ENCODE results near the gene SPRR3.

SPRR3 gene

DNA sequence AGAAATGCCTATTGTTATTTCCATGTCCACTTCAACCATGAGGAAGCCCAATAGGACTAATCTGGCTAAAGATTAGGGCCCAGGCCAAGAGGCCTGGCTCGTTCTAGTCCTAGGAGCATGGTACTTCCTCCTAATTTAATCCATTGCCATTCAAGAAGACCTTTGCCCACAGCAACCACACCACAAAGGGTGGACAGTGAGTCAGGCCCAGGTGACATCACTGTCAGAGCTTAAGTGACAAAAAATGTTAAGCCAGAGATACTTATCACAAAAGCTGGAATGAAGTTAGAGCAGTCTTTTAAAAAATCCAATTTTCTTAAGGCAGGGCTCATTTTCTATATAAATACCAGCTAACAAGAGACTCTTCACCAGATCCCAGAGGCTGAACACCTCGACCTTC is at the start of gene SPRR3:
Gene SPRR3, plus strand, starts transcription at position 368 of the 400 bp plus-strand sequence. CDS start 1,272 bp downstream, outside the sequence.
- Mint-ChIP-seq H3K27me3 (peaks cover 26 to 42% of the 10 kb centered on the region in 2 donors), H3K9me3 (no peaks in the 10 kb centered on the region), H3K27ac (no peak within 1 kb of the TSS), H3K36me3 (no peaks in the 10 kb centered on the region), H3K4me1 (peaks cover 0 to 3% of the 10 kb centered on the region in 2 donors), H3K4me3 (no peak within 1 kb of the TSS)
- no peak for ATAC-seq (replicated peaks)
- no peak for DNase-seq

DNA sequence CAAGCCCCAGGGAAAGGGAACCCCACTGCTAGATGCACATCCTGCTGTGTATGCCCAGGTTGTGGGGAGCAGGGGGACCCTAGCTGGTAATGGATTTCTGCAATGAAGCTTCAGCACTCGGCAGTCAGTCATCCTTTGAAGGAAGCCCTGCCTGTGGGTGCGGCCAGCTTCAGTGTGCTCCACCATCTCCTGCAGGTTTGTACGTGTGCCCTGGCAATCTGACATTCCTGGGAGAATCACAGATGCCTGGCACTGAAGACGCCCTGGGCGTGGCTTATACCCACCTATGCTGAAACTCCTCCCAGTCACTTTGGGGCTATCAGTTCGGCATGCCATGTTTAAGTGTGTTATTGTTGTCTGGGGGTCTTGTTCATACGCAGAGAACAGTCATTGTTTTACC is 47.8 kb upstream of the SPRR3 start:
- Mint-ChIP-seq H3K4me3 (no peak overlapping the region), H3K36me3 (no peaks in the 10 kb centered on the region), H3K9me3 (no peaks in the 10 kb centered on the region), H3K4me1 (no peaks in the 10 kb centered on the region), H3K27me3 (peaks cover 10 to 27% of the 10 kb centered on the region in 2 donors), H3K27ac (no peak overlapping the region)
- no peak for ATAC-seq (replicated peaks)
- DNase-seq = no peak

DNA sequence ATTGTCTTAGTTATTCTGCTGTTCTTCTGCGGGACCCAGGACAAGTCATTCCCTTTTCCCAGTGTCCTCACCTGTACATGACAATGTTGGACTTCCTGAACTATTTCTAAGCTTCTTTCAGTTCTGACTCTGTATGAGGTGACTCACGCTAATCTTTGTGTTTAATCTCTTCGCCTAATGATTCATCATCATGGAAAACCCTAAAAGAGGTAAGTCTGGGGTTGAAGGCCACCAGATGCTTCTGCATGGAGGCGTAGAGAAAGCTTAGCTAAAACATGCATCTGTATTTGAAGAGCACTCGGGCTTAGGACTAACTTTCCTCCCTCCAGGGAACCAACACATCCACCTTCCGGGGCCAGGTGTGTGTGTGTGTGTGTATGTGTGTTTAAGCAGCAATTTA is 47.1 kb upstream of the SPRR3 start:
- Mint-ChIP-seq H3K4me3 (no peak overlapping the region), H3K9me3 (no peaks in the 10 kb centered on the region), H3K36me3 (no peaks in the 10 kb centered on the region), H3K4me1 (no peaks in the 10 kb centered on the region), H3K27me3 (peaks cover 10 to 27% of the 10 kb centered on the region in 2 donors), H3K27ac (no peak overlapping the region)
- ATAC-seq (replicated peaks) (no peak), DNase-seq (no peak)

DNA sequence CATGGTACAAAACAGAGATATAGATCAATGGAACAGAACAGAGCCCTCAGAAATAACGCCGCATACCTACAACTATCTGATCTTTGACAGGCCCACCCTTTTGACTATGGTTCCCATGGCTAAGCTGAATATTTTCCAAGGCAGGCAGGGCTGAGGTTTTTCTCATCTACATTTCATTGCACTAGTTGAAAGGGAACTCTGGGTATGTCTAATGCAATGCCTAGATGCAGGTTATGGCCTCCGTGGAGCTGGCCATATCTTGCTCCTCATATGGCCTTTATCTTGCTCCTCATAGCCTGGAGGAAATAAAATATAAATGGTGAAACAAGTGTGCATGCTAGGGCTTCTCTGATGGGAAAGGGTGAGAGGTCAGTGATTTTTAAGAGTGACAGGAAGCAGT is 44.0 kb upstream of the SPRR3 start:
- ATAC-seq (replicated peaks) = no peak
- Mint-ChIP-seq H3K27me3 (peaks cover 17% of the 10 kb centered on the region in 2 donors), H3K9me3 (no peaks in the 10 kb centered on the region), H3K4me3 (no peak overlapping the region), H3K27ac (no peak overlapping the region), H3K4me1 (peaks cover 8 to 10% of the 10 kb centered on the region in 2 donors), H3K36me3 (no peaks in the 10 kb centered on the region)
- no peak for DNase-seq

DNA sequence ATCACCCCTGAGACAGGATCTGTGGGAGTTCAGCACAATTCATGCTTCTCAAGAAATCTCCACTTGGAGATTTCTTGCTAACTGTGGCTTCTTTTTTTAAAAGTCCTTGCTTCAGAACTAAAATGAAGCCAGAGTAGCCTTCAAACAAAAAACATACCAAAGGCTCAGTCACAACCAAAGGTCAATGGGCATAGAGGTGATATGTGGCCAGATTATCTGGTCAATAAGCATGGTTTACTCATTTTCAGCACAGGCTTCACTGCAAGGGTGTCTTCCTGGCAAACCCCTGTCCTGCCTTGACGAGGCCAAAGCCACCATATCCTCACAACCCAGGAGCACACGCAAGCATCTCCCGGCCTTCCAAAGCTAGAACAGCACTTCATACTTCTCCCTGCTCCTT is 42.3 kb upstream of the SPRR3 start:
- peaks cover 8 to 10% of the 10 kb centered on the region in 2 donors for H3K4me1 Mint-ChIP-seq
- H3K9me3 Mint-ChIP-seq = no peaks in the 10 kb centered on the region
- no peaks in the 10 kb centered on the region for H3K36me3 Mint-ChIP-seq
- ATAC-seq (replicated peaks) (no peak), DNase-seq (no peak)
- no peak overlapping the region for H3K27ac Mint-ChIP-seq
- H3K27me3 Mint-ChIP-seq = peaks cover 17% of the 10 kb centered on the region in 2 donors
- no peak overlapping the region for H3K4me3 Mint-ChIP-seq

- Mint-ChIP-seq H3K36me3 (no peaks in the 10 kb centered on the region), H3K27ac (no peak overlapping the region), H3K4me1 (peaks cover 8 to 10% of the 10 kb centered on the region in 2 donors), H3K9me3 (no peaks in the 10 kb centered on the region), H3K4me3 (no peak overlapping the region), H3K27me3 (peaks cover 18 to 20% of the 10 kb centered on the region in 2 donors)
- ATAC-seq (replicated peaks) = no peak
- no peak for DNase-seq
Observed at GRCh38 chr1:152959801-152960451, 41.6 kb upstream of the SPRR3 start.

DNA sequence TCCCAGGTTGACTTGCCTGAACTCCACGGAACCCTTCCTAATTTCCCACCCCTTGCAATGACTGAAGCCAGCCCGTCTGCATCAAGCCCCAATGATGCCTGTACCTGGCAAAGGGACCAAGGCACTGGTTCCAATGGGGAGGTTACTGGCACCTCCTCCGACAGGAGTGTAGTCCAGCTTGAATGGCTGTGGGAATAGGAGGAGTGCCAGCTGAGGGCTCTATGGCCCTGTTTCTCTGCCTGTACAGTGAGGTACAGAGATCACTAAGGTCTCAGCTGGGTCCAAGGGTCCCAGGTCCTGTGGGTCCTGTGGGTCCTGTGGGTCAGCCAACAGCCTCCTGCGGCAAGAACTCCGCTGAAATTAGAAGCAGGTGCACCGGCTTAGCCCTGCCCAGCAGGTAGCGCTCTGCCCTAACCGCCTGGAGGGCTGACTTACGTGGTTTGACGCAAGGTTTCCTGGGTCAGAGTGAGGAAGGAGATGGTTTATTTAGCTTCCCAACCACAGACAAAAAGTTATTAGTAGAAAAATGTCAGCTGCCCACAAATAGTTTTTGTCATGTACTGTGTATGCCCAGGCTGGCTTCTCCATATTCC is 41.0 kb upstream of the SPRR3 start:
- H3K36me3 Mint-ChIP-seq = no peaks in the 10 kb centered on the region
- peaks cover 25 to 26% of the 10 kb centered on the region in 2 donors for H3K27me3 Mint-ChIP-seq
- no peak overlapping the region for H3K4me3 Mint-ChIP-seq
- DNase-seq (no peak), ATAC-seq (replicated peaks) (peak; percentile 49 to 67)
- peaks cover 8 to 10% of the 10 kb centered on the region in 2 donors for H3K4me1 Mint-ChIP-seq
- no peaks in the 10 kb centered on the region for H3K9me3 Mint-ChIP-seq
- H3K27ac Mint-ChIP-seq = no peak overlapping the region

- no peak overlapping the region for H3K4me3 Mint-ChIP-seq
- H3K4me1 Mint-ChIP-seq = peaks cover 8 to 10% of the 10 kb centered on the region in 2 donors
- ATAC-seq (replicated peaks) (peak; percentile 16 to 19), DNase-seq (no peak)
- H3K27ac Mint-ChIP-seq = no peak overlapping the region
- no peaks in the 10 kb centered on the region for H3K36me3 Mint-ChIP-seq
- H3K9me3 Mint-ChIP-seq = no peaks in the 10 kb centered on the region
- H3K27me3 Mint-ChIP-seq = peaks cover 29 to 31% of the 10 kb centered on the region in 2 donors
Observed at GRCh38 chr1:152961226-152961891, 40.2 kb upstream of the SPRR3 start.

GRCh38 chr1:152962876-152963415 is 38.6 kb upstream of the SPRR3 start:
- Mint-ChIP-seq H3K36me3 (no peaks in the 10 kb centered on the region), H3K27ac (no peak overlapping the region), H3K9me3 (no peaks in the 10 kb centered on the region), H3K4me3 (no peak overlapping the region), H3K4me1 (peaks cover 10% of the 10 kb centered on the region in 2 donors), H3K27me3 (peaks cover 25 to 42% of the 10 kb centered on the region in 2 donors)
- no peak for DNase-seq
- ATAC-seq (replicated peaks) = no peak

GRCh38 chr1:152964536-152964935 is 37.0 kb upstream of the SPRR3 start:
- no peak for ATAC-seq (replicated peaks)
- Mint-ChIP-seq H3K4me1 (peaks cover 10% of the 10 kb centered on the region in 2 donors), H3K27ac (no peak overlapping the region), H3K36me3 (no peaks in the 10 kb centered on the region), H3K27me3 (peaks cover 21 to 46% of the 10 kb centered on the region in 2 donors), H3K4me3 (no peak overlapping the region), H3K9me3 (no peaks in the 10 kb centered on the region)
- no peak for DNase-seq

DNA sequence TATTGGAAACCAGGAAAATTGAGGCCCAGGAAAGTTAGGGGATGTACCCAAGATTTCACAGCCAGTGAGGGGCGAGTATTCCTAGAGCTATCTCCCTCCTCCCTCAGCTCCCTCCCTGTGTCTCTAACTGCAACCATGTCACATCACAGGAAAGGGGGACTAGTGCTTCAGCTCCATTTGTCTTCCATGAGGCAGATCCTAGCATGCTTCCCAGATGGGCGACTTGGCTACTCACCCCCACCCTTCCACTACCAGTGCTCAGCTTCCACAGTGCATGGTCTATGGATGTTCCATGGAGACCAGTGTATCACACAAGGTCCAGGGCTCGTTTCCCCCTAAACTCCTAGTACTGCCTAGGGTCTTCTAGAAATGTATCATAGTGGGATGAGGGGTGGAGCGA is 35.7 kb upstream of the SPRR3 start:
- Mint-ChIP-seq H3K4me3 (no peak overlapping the region), H3K4me1 (peaks cover 8 to 10% of the 10 kb centered on the region in 2 donors), H3K9me3 (no peaks in the 10 kb centered on the region), H3K27me3 (peaks cover 18 to 36% of the 10 kb centered on the region in 2 donors), H3K36me3 (no peaks in the 10 kb centered on the region), H3K27ac (no peak overlapping the region)
- DNase-seq (no peak), ATAC-seq (replicated peaks) (no peak)

DNA sequence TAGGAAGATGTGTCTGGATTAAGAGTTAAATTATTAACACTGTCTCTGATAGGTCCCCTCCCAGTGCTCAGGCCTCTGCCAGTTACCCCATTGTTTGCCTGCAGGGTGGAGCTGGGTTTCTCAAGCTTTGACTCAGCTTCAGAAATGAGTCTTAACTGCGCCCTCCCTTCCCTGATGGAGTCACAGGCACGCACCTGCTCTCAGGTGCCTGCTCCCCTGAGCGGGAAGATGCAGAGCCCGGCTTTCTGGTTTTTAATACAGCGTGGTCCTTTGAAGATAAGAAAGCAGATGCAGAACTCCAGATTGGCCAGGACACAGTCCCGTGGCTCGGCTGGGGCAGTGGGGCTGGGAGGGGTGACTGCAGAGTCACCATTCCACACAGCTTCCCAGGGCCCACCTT is 34.3 kb upstream of the SPRR3 start:
- Mint-ChIP-seq H3K27me3 (peaks cover 17 to 42% of the 10 kb centered on the region in 2 donors), H3K9me3 (no peaks in the 10 kb centered on the region), H3K27ac (no peak overlapping the region), H3K36me3 (no peaks in the 10 kb centered on the region), H3K4me3 (no peak overlapping the region), H3K4me1 (peaks cover 0 to 2% of the 10 kb centered on the region in 2 donors)
- ATAC-seq (replicated peaks) (no peak), DNase-seq (no peak)

- ATAC-seq (replicated peaks) (peak; percentile 58 to 65), DNase-seq (no peak)
- H3K36me3 Mint-ChIP-seq = no peaks in the 10 kb centered on the region
- peaks cover 25 to 52% of the 10 kb centered on the region in 2 donors for H3K27me3 Mint-ChIP-seq
- H3K4me1 Mint-ChIP-seq = peaks cover 0 to 2% of the 10 kb centered on the region in 2 donors
- H3K4me3 Mint-ChIP-seq = no peak overlapping the region
- no peak overlapping the region for H3K27ac Mint-ChIP-seq
- H3K9me3 Mint-ChIP-seq = no peaks in the 10 kb centered on the region
Observed at GRCh38 chr1:152968248-152968647, 33.3 kb upstream of the SPRR3 start.

- H3K9me3 Mint-ChIP-seq = no peaks in the 10 kb centered on the region
- H3K27ac Mint-ChIP-seq = no peak overlapping the region
- no peaks in the 10 kb centered on the region for H3K36me3 Mint-ChIP-seq
- peaks cover 33 to 51% of the 10 kb centered on the region in 2 donors for H3K27me3 Mint-ChIP-seq
- ATAC-seq (replicated peaks) = no peak
- no peak overlapping the region for H3K4me3 Mint-ChIP-seq
- peaks cover 0 to 2% of the 10 kb centered on the region in 2 donors for H3K4me1 Mint-ChIP-seq
- DNase-seq = no peak
Observed at GRCh38 chr1:152969036-152969435, 32.5 kb upstream of the SPRR3 start.

Data from stimulated activated naive B cell treated with anti-CD40 and anti-IgM and Interleukin-4, amounts not matched to agents 10 μg/mL and 1 μg/mL and 100 μg/mL, for 72 hours (primary cell).